Neural progenitor cell (in vitro differentiated cells): ENCODE data around the gene RELCH.

Experiments
- EZH2 ChIP-seq: fragments of 200-600 bp; sonication (generic); IDR thresholded peaks from 2 replicates; pipeline ENCODE4 v1.6.1; 2017; ENCODE audit warnings: antibody characterized with exemption, mild to moderate bottlenecking, moderate library complexity
- EZH2phosphoT487 ChIP-seq: fragments of 200-600 bp; sonication (generic); IDR thresholded peaks from 2 replicates; pipeline ENCODE4 v1.6.1; 2017; ENCODE audit warnings: antibody characterized with exemption
- TF ChIP-seq, protein P1 (sequence below): fragments of 200-600 bp; sonication (generic); IDR thresholded peaks from 2 replicates; pipeline ENCODE4 v1.5.1; 2017; ENCODE audit warnings: antibody characterized with exemption, mild to moderate bottlenecking

DNA sequence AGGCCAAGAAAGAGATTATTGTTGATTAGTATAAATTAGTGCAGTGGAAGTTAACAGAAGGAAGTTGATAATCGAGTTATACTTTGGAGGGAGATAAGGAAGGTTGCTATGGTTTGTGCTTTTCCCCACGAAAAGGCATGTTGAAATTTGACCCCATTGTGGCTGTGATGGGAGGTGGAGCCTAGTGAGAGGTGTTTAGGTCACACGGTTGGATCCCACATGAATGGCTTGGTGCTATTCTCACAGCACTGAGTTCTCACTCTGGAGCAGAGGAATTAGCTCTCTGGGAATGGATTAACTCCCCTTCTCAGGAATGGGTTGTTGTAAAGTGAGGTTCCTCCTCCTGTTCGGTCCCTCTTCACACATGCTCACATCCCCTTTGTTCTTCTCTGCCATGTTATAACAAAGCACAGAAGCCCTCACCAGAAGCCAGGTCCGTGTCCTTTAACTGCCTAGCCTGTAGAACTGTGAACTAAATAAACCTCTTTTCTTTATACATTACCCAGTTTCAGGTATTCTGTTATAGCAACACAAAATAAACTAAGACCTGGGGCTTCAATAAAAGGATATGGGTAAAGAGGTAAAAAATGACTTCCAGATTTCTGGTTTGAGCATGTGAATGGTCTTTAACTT is 22.1 kb upstream of the RELCH start:
- TF ChIP-seq, protein P1, sequence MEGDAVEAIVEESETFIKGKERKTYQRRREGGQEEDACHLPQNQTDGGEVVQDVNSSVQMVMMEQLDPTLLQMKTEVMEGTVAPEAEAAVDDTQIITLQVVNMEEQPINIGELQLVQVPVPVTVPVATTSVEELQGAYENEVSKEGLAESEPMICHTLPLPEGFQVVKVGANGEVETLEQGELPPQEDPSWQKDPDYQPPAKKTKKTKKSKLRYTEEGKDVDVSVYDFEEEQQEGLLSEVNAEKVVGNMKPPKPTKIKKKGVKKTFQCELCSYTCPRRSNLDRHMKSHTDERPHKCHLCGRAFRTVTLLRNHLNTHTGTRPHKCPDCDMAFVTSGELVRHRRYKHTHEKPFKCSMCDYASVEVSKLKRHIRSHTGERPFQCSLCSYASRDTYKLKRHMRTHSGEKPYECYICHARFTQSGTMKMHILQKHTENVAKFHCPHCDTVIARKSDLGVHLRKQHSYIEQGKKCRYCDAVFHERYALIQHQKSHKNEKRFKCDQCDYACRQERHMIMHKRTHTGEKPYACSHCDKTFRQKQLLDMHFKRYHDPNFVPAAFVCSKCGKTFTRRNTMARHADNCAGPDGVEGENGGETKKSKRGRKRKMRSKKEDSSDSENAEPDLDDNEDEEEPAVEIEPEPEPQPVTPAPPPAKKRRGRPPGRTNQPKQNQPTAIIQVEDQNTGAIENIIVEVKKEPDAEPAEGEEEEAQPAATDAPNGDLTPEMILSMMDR: no peak
- TF ChIP-seq EZH2 (no peak), EZH2phosphoT487 (no peak)
